ENCODE measurements around the gene SGK2. TPM values are rescaled to one million over a fixed set of nuclear protein-coding genes. Genes with fewer than 3 reads are reported as not detected.

The SGK2 gene
- total RNA-seq, 4 donors from 2014 or later: 0.16 to 2.2 TPM; not detected in 2

- no peaks in the 10 kb centered on the region for H3K27me3 ChIP-seq
- TF ChIP-seq CTCF (IDR thresholded peaks at IDR 0.05) (no peak), EP300 (IDR thresholded peaks at IDR 0.05) (no peak)
- H3K36me3 ChIP-seq: peaks cover 0 to 46% of the 10 kb centered on the region in 2 donors
- no peak for ATAC-seq
- H3K4me3 ChIP-seq: no peak overlapping the region
- no peaks in the 10 kb centered on the region for H3K9me3 ChIP-seq
- H3K4me1 ChIP-seq: no peaks in the 10 kb centered on the region
- no peak overlapping the region for H3K27ac ChIP-seq
These were observed 27.8 kb upstream of the SGK2 start for GRCh38 chr20:43531091-43531443.

GRCh38 chr20:43532416-43533055 lies 26.3 kb upstream of the SGK2 start:
- Histone ChIP-seq H3K4me3 (no peak overlapping the region), H3K4me1 (no peaks in the 10 kb centered on the region), H3K27me3 (no peaks in the 10 kb centered on the region), H3K36me3 (peaks cover 0 to 60% of the 10 kb centered on the region in 2 donors), H3K9me3 (no peaks in the 10 kb centered on the region), H3K27ac (no peak overlapping the region)
- TF ChIP-seq CTCF (IDR thresholded peaks at IDR 0.05) (no peak), POLR2AphosphoS5 (IDR thresholded peaks at IDR 0.05) (no peak), POLR2A (IDR thresholded peaks at IDR 0.05) (no peak), EP300 (IDR thresholded peaks at IDR 0.05) (no peak)
- no peak for ATAC-seq
- WGBS, 2 donors (ENCODE audit: low coverage in 1 of 2): 94 to 100% methylated on average over 1 to 5 of the region's 9 CpGs

- no peak for TF ChIP-seq POLR2A (IDR thresholded peaks at IDR 0.05)
- no peak for TF ChIP-seq EP300 (IDR thresholded peaks at IDR 0.05)
- no peak for TF ChIP-seq POLR2AphosphoS5 (IDR thresholded peaks at IDR 0.05)
- TF ChIP-seq CTCF (IDR thresholded peaks at IDR 0.05): no peak
- Histone ChIP-seq H3K4me3 (no peak overlapping the region), H3K9me3 (no peaks in the 10 kb centered on the region), H3K27ac (no peak overlapping the region), H3K4me1 (no peaks in the 10 kb centered on the region), H3K27me3 (no peaks in the 10 kb centered on the region), H3K36me3 (peaks cover 0 to 65% of the 10 kb centered on the region in 2 donors)
- no peak for ATAC-seq
These were observed 25.8 kb upstream of the SGK2 start for GRCh38 chr20:43533060-43533459.

GRCh38 chr20:43534016-43534415 lies 24.8 kb upstream of the SGK2 start:
- no peak for ATAC-seq
- Histone ChIP-seq H3K36me3 (peaks cover 0 to 56% of the 10 kb centered on the region in 2 donors), H3K27ac (no peak overlapping the region), H3K9me3 (no peaks in the 10 kb centered on the region), H3K27me3 (no peaks in the 10 kb centered on the region), H3K4me1 (no peaks in the 10 kb centered on the region), H3K4me3 (no peak overlapping the region)
- 100% methylated on average over 1 of the region's 7 CpGs for WGBS, 2 donors (ENCODE audit: low coverage in 1 of 2)
- TF ChIP-seq POLR2A (IDR thresholded peaks at IDR 0.05): no peak
- no peak for TF ChIP-seq POLR2AphosphoS5 (IDR thresholded peaks at IDR 0.05)
- TF ChIP-seq EP300 (IDR thresholded peaks at IDR 0.05): no peak
- TF ChIP-seq CTCF (IDR thresholded peaks at IDR 0.05): no peak

- ATAC-seq: no peak
- H3K4me3 ChIP-seq: no peak overlapping the region
- TF ChIP-seq CTCF (IDR thresholded peaks at IDR 0.05) (no peak), POLR2A (IDR thresholded peaks at IDR 0.05) (no peak), EP300 (IDR thresholded peaks at IDR 0.05) (no peak), POLR2AphosphoS5 (IDR thresholded peaks at IDR 0.05) (no peak)
- H3K27ac ChIP-seq: no peak overlapping the region
- no peaks in the 10 kb centered on the region for H3K9me3 ChIP-seq
- peaks cover 0 to 58% of the 10 kb centered on the region in 2 donors for H3K36me3 ChIP-seq
- H3K27me3 ChIP-seq: no peaks in the 10 kb centered on the region
- H3K4me1 ChIP-seq: no peaks in the 10 kb centered on the region
- 91% methylated on average over 4 of the region's 8 CpGs; no CpG with 5 or more reads in 1 of the 2 donors for WGBS, 2 donors (ENCODE audit: low coverage in 1 of 2)
These were observed 24.0 kb upstream of the SGK2 start for GRCh38 chr20:43534791-43535350.

Data from gastroesophageal sphincter (tissue), 4 donors.